Trophoblast cell (in vitro differentiated cells and primary cell): ENCODE results near the gene SLC34A2.

ENCODE experiments used
- DNase-seq, 2 donors: peaks; one replicate each; pipeline ENCODE4 v3.0.0-alpha.2; 2016
- H2AFZ ChIP-seq: 2 replicates; pipeline ENCODE4 v1.6.1; 2013; ENCODE audit warnings: low read length, moderate library complexity, mild to moderate bottlenecking; ENCODE audit not compliant: insufficient read depth, poor library complexity
- H2AK5ac ChIP-seq: 2 replicates; pipeline ENCODE4 v1.6.1; 2013; ENCODE audit warnings: mild to moderate bottlenecking, low read length
- H2BK120ac ChIP-seq: 2 replicates; pipeline ENCODE4 v1.6.1; 2013; ENCODE audit warnings: low read length, mild to moderate bottlenecking, moderate library complexity; ENCODE audit not compliant: insufficient read depth, poor library complexity
- H2BK12ac ChIP-seq: 2 replicates; pipeline ENCODE4 v1.6.1; 2013; ENCODE audit warnings: mild to moderate bottlenecking, low read length, moderate library complexity
- H2BK5ac ChIP-seq: 2 replicates; pipeline ENCODE4 v1.6.1; 2013; ENCODE audit warnings: low read length, low read depth, moderate library complexity, mild to moderate bottlenecking; ENCODE audit not compliant: poor library complexity
- H3K14ac ChIP-seq: 2 replicates; pipeline ENCODE4 v1.6.1; 2013; ENCODE audit warnings: mild to moderate bottlenecking, low read length
- H3K18ac ChIP-seq: 2 replicates; pipeline ENCODE4 v1.6.1; 2013; ENCODE audit warnings: mild to moderate bottlenecking, low read length
- H3K23ac ChIP-seq: 2 replicates; pipeline ENCODE4 v1.6.1; 2013; ENCODE audit warnings: low read length
- H3K27ac ChIP-seq: 2 replicates; pipeline ENCODE4 v1.5.1; 2013; ENCODE audit warnings: low read depth, mild to moderate bottlenecking, inconsistent platforms, low read length, moderate library complexity
- H3K27me3 ChIP-seq: 2 replicates; pipeline ENCODE4 v1.6.1; 2013; ENCODE audit warnings: inconsistent platforms, mild to moderate bottlenecking, low read length, moderate library complexity; ENCODE audit not compliant: insufficient read depth
- H3K36me3 ChIP-seq, 2 experiments: 1 replicate in 1 of 2; 2 replicates in 1 of 2; pipeline ENCODE4 v1.6.1; 2013; ENCODE audit warnings: low read length in 2 of 2, mild to moderate bottlenecking in 2 of 2, moderate library complexity in 1 of 2; ENCODE audit not compliant: insufficient read depth in 2 of 2, control insufficient read depth in 1 of 2
- H3K4ac ChIP-seq: 2 replicates; pipeline ENCODE4 v1.6.1; 2013; ENCODE audit warnings: low read depth, mild to moderate bottlenecking, low read length, moderate library complexity
- H3K4me1 ChIP-seq, 2 experiments: 1 replicate in 1 of 2; 2 replicates in 1 of 2; pipeline ENCODE4 v1.6.1; 2013; ENCODE audit warnings: low read length in 2 of 2, mild to moderate bottlenecking in 2 of 2, moderate library complexity in 1 of 2; ENCODE audit not compliant: insufficient read depth in 2 of 2, control insufficient read depth in 1 of 2
- H3K4me2 ChIP-seq: 2 replicates; pipeline ENCODE4 v1.6.1; 2013; ENCODE audit warnings: inconsistent platforms, mild to moderate bottlenecking, low read length, moderate library complexity
- H3K4me3 ChIP-seq: 2 replicates; pipeline ENCODE4 v1.5.1; 2013; ENCODE audit warnings: mild to moderate bottlenecking, low read depth, low read length, inconsistent platforms
- H3K79me1 ChIP-seq: one replicate; pipeline ENCODE4 v1.6.1; 2013; ENCODE audit warnings: low read length
- H3K79me2 ChIP-seq: 2 replicates; pipeline ENCODE4 v1.6.1; 2013; ENCODE audit warnings: low read length, mild to moderate bottlenecking; ENCODE audit not compliant: control insufficient read depth, insufficient read depth, poor library complexity
- H3K9ac ChIP-seq: 2 replicates; pipeline ENCODE4 v1.6.1; 2013; ENCODE audit warnings: mild to moderate bottlenecking, low read length
- H3K9me3 ChIP-seq: 2 replicates; pipeline ENCODE4 v1.6.1; 2013; ENCODE audit warnings: low read depth, mild to moderate bottlenecking, control low read depth, inconsistent platforms, low read length; ENCODE audit not compliant: insufficient read depth
- H4K12ac ChIP-seq: 2 replicates; pipeline ENCODE4 v1.6.1; 2013; ENCODE audit warnings: low read depth, mild to moderate bottlenecking, low read length, moderate library complexity
- H4K8ac ChIP-seq: 2 replicates; pipeline ENCODE4 v1.6.1; 2013; ENCODE audit warnings: low read depth, mild to moderate bottlenecking, low read length, moderate library complexity
- H4K91ac ChIP-seq: one replicate; pipeline ENCODE4 v1.6.1; 2013; ENCODE audit warnings: low read depth, mild to moderate bottlenecking, low read length, moderate library complexity
- WGBS: extraction: QIAGEN DNeasy Blood & Tissue Kit; methylation state at CpG from one replicate; pipeline ENCODE4 v1.1.7; 2013; ENCODE audit warnings: missing lambda C conversion rate; ENCODE audit not compliant: insufficient read length, insufficient coverage; ENCODE audit errors: extremely low coverage; 5-methylcytosine and 5-hydroxymethylcytosine counted together

Gene SLC34A2

GRCh38 chr4:25654031-25654970 lies 1.4 kb upstream of the SLC34A2 start:
- Histone ChIP-seq H4K91ac (no peak overlapping the region), H3K79me2 (no peaks in the 10 kb centered on the region), H2BK12ac (no peak overlapping the region), H3K9me3 (no peaks in the 10 kb centered on the region), H3K23ac (no peak overlapping the region), H3K9ac (no peak overlapping the region), H2BK5ac (no peak overlapping the region), H3K14ac (no peak overlapping the region), H3K4ac (no peak overlapping the region), H2BK120ac (no peak overlapping the region), H4K12ac (no peak overlapping the region), H3K27ac (no peak overlapping the region), H2AFZ (no peak overlapping the region), H3K4me1 (peaks cover 9 to 12% of the 10 kb centered on the region in 2 experiments), H3K18ac (no peak overlapping the region), H3K4me3 (no peak overlapping the region), H3K4me2 (peak overlapping the region; percentile 62), H3K79me1 (no peaks in the 10 kb centered on the region), H2AK5ac (no peak overlapping the region), H4K8ac (no peak overlapping the region), H3K36me3 (no peaks in the 10 kb centered on the region), H3K27me3 (peaks cover 13% of the 10 kb centered on the region)
- no peak for DNase-seq
- no CpG with 5 or more reads among the region's 17 CpGs for WGBS

GRCh38 chr4:25656031-25656430 lies 380 bp downstream of the SLC34A2 start:
- no peak overlapping the region for H2BK120ac ChIP-seq
- no peak overlapping the region for H4K91ac ChIP-seq
- peak overlapping the region; percentile 62 for H3K4me2 ChIP-seq
- no peak overlapping the region for H3K27ac ChIP-seq
- H3K23ac ChIP-seq: no peak overlapping the region
- H3K4me3 ChIP-seq: no peak overlapping the region
- H4K12ac ChIP-seq: no peak overlapping the region
- H3K4ac ChIP-seq: no peak overlapping the region
- no peak overlapping the region for H2BK5ac ChIP-seq
- peaks cover 13% of the 10 kb centered on the region for H3K27me3 ChIP-seq
- H3K9ac ChIP-seq: no peak overlapping the region
- H3K79me2 ChIP-seq: no peaks in the 10 kb centered on the region
- H2AK5ac ChIP-seq: no peak overlapping the region
- no peaks in the 10 kb centered on the region for H3K36me3 ChIP-seq
- DNase-seq: no peak
- H2AFZ ChIP-seq: no peak overlapping the region
- H3K14ac ChIP-seq: no peak overlapping the region
- no peaks in the 10 kb centered on the region for H3K9me3 ChIP-seq
- H3K4me1 ChIP-seq: peaks cover 9 to 12% of the 10 kb centered on the region in 2 experiments
- no peaks in the 10 kb centered on the region for H3K79me1 ChIP-seq
- no peak overlapping the region for H2BK12ac ChIP-seq
- no peak overlapping the region for H4K8ac ChIP-seq
- no peak overlapping the region for H3K18ac ChIP-seq
- WGBS: no CpG with 5 or more reads among the region's 8 CpGs

GRCh38 chr4:25658357-25658771 lies 2.7 kb downstream of the SLC34A2 start:
- H3K18ac ChIP-seq: no peak overlapping the region
- no peak overlapping the region for H4K12ac ChIP-seq
- no peak overlapping the region for H3K27ac ChIP-seq
- no peak overlapping the region for H2BK5ac ChIP-seq
- no peak overlapping the region for H3K23ac ChIP-seq
- H2AFZ ChIP-seq: no peak overlapping the region
- H3K4ac ChIP-seq: no peak overlapping the region
- no peak for DNase-seq
- H2BK12ac ChIP-seq: no peak overlapping the region
- H3K9ac ChIP-seq: no peak overlapping the region
- no peaks in the 10 kb centered on the region for H3K36me3 ChIP-seq
- H4K91ac ChIP-seq: no peak overlapping the region
- no peak overlapping the region for H2BK120ac ChIP-seq
- H3K4me1 ChIP-seq: peaks cover 9 to 10% of the 10 kb centered on the region in 2 experiments
- no peak overlapping the region for H4K8ac ChIP-seq
- no peak overlapping the region for H2AK5ac ChIP-seq
- H3K79me1 ChIP-seq: no peaks in the 10 kb centered on the region
- no peaks in the 10 kb centered on the region for H3K79me2 ChIP-seq
- H3K4me2 ChIP-seq: no peak overlapping the region
- H3K4me3 ChIP-seq: no peak overlapping the region
- peaks cover 13% of the 10 kb centered on the region for H3K27me3 ChIP-seq
- WGBS: no CpG with 5 or more reads among the region's 3 CpGs
- H3K14ac ChIP-seq: no peak overlapping the region
- no peaks in the 10 kb centered on the region for H3K9me3 ChIP-seq

- Histone ChIP-seq H3K4me1 (peaks cover 9 to 10% of the 10 kb centered on the region in 2 experiments), H2AFZ (no peak overlapping the region), H3K14ac (no peak overlapping the region), H4K12ac (no peak overlapping the region), H3K79me2 (no peaks in the 10 kb centered on the region), H2BK120ac (no peak overlapping the region), H3K4ac (no peak overlapping the region), H3K27ac (no peak overlapping the region), H3K9me3 (no peaks in the 10 kb centered on the region), H3K18ac (no peak overlapping the region), H4K91ac (no peak overlapping the region), H3K4me3 (no peak overlapping the region), H2BK5ac (no peak overlapping the region), H3K23ac (no peak overlapping the region), H3K79me1 (no peaks in the 10 kb centered on the region), H3K4me2 (no peak overlapping the region), H4K8ac (no peak overlapping the region), H3K36me3 (no peaks in the 10 kb centered on the region), H3K27me3 (peaks cover 13% of the 10 kb centered on the region), H2AK5ac (no peak overlapping the region), H2BK12ac (no peak overlapping the region), H3K9ac (no peak overlapping the region)
- WGBS: no CpG with 5 or more reads among the region's 3 CpGs
- DNase-seq: no peak
Observed at GRCh38 chr4:25658777-25659176, 3.1 kb downstream of the SLC34A2 start.
